Measurements from ENCODE around the gene PTPRM.

GRCh38 chr18:7766817-7767216 is 199.7 kb downstream of the PTPRM start:
- no peak for TF ChIP-seq YY1 (IDR thresholded peaks at IDR 0.05; ENCODE audit: insufficient read depth, insufficient read length)
- TF ChIP-seq ZNF274 (IDR thresholded peaks at IDR 0.05; ENCODE audit: low read depth, low read length), result no peak
- no peak for TF ChIP-seq SUZ12 (IDR thresholded peaks at IDR 0.05; ENCODE audit: extremely low read depth, insufficient read depth, insufficient read length)
